Muscle layer of colon (tissue), 2 donors: ENCODE results near the gene ACER3.
"Not testable (repeated sequence)": the region's sequence is repeated elsewhere in the genome, so short reads cannot be mapped to it uniquely, and the experiment has no call there.

Experiments used
- H3K27ac ChIP-seq: one replicate; pipeline ENCODE4 v1.7.0; 2013; ENCODE audit warnings: low read depth, mild to moderate bottlenecking, low read length, moderate library complexity
- H3K27me3 ChIP-seq, 2 donors: one replicate each; pipeline ENCODE4 v1.7.0; 2013; ENCODE audit warnings: low read length in 2 of 2, mild to moderate bottlenecking in 2 of 2; ENCODE audit not compliant: insufficient read depth in 2 of 2, control insufficient read depth in 1 of 2
- H3K36me3 ChIP-seq: one replicate; pipeline ENCODE4 v1.7.0; 2013; ENCODE audit warnings: mild to moderate bottlenecking, low read length; ENCODE audit not compliant: insufficient read depth
- H3K4me1 ChIP-seq: one replicate; pipeline ENCODE4 v1.7.0; 2013; ENCODE audit warnings: mild to moderate bottlenecking, low read length; ENCODE audit not compliant: insufficient read depth
- H3K4me3 ChIP-seq, 2 donors: one replicate each; pipeline ENCODE4 v1.7.0; 2013; ENCODE audit warnings: low read length in 2 of 2, low read depth in 1 of 2, mild to moderate bottlenecking in 1 of 2, moderate library complexity in 1 of 2
- H3K9ac ChIP-seq: one replicate; pipeline ENCODE4 v1.7.0; 2013; ENCODE audit warnings: low read length
- H3K9me3 ChIP-seq: one replicate; pipeline ENCODE4 v1.7.0; 2013; ENCODE audit warnings: mild to moderate bottlenecking, low read length
- donor health status: abdominal sarcoma.
- donor health status: Adenocarcinoma of cecum.

ACER3 gene

DNA sequence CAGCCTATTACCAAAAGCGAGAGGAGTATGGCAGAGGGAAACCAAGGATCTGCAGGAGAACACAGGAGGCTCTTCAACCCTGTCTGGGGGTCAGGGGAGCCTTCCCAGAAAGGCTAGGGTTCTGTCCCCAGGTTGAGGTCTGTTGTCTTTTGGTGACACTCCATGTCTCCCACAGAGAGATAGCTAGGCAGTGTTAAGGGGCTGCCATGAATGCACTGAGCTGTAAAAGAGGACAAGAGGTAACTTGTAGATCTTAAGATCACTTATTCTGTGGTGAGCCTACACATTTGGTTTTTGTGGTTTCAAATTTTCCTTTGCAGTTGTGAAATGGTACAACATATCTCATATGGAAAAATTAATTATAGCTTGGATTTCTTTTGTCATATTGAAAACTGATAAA is 6.0 kb upstream of the ACER3 start:
- Histone ChIP-seq H3K4me1 (peaks cover 6% of the 10 kb centered on the region), H3K4me3 (no peak overlapping the region), H3K9me3 (no peaks in the 10 kb centered on the region), H3K27me3 (no peaks in the 10 kb centered on the region), H3K36me3 (no peaks in the 10 kb centered on the region), H3K9ac (no peak overlapping the region), H3K27ac (no peak overlapping the region)

DNA sequence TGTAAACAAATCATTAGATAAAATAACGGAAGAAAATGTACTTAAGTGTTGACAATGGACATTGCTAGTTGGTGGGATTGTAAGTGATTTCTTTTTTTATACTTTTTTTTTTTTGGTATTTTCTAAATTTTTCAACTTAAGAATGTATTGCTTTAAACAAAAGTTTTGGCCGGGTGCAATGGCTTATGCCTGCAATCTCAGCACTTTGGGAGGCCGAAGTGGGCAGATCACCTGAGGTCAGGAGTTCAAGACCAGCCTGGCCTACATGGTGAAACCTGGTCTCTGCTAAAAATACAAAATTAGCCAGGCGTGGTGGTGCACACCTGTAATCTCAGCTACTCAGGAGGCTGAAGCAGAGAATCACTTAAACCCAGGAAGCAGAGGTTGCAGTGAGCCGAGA is 5.0 kb upstream of the ACER3 start:
- not testable (repeated sequence) for H3K9me3 ChIP-seq, H3K4me1 ChIP-seq, H3K4me3 ChIP-seq, H3K27me3 ChIP-seq, H3K9ac ChIP-seq, H3K27ac ChIP-seq, H3K36me3 ChIP-seq

DNA sequence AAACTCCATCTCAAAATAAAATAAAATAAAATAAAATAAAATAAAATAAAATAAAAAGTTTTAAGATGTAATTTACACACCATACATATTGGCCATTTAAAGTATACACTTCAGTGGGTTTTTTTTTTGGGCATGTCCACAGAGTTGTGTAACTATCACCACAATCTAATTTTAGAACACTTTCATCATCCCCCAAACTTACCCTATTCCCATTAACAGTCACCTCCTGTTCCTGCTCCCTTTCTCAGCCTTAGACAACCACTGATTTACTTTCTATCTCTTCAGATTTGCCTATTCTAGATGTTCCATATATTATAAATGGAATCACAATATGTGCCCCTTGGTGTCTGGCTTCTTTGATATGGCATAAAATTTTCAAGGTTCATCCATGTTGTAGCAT is 4.6 kb upstream of the ACER3 start:
- Histone ChIP-seq H3K27me3 (no peaks in the 10 kb centered on the region), H3K9ac (no peak overlapping the region), H3K9me3 (no peaks in the 10 kb centered on the region), H3K36me3 (no peaks in the 10 kb centered on the region), H3K4me1 (peaks cover 4% of the 10 kb centered on the region), H3K27ac (no peak overlapping the region), H3K4me3 (no peak overlapping the region)

DNA sequence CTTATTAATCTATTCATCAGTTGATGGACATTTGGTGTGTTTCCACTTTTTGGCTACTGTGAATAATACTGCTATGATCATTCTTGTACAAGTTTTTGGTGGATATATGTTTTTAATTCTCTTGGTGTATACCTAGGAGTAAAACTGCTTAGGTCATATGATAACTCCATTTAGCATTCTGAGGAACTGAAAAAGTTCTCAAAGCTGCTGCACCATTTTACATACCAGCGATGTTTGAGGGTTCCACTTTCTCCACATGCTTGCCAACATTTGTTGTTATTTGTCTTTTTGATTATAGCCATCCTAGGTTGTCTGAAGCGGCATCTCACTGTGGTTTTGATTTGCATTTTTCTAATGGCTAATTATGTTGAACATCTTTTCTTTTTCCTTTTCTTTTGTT is 4.1 kb upstream of the ACER3 start:
- H3K4me3 ChIP-seq = no peak overlapping the region
- H3K4me1 ChIP-seq = peaks cover 8% of the 10 kb centered on the region
- no peaks in the 10 kb centered on the region for H3K9me3 ChIP-seq
- no peak overlapping the region for H3K9ac ChIP-seq
- no peaks in the 10 kb centered on the region for H3K36me3 ChIP-seq
- H3K27me3 ChIP-seq = no peaks in the 10 kb centered on the region
- H3K27ac ChIP-seq = no peak overlapping the region

DNA sequence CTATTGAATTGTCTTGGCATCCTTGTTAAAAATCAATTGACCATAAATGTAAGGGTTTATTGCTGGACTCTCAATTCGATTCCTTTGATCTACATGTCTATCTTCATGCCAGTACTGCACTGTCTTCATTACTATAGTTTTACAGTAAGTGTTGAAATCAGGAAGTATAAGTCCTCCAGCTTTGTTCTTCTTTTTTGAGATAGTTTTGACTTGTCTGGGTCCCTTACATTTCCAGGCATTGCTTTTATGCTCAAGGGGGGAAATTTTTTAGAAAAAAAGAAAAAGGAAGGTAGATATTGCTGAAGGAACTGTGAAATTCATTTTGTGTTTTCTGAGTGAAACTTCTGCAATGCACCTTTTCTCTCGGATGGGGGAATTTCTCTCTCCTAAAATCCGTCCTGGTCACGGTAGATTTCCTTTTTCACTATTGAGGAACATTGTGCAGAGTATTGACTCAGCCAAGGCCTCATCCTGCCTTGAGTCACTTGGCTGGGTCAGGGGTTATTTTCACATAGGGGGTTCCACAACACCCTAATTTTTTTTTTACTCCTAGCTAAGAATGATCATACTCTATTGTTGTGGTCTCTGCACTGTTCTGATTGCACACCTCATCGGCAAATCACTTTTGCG is 2.8 kb upstream of the ACER3 start:
- Histone ChIP-seq H3K4me3 (no peak overlapping the region), H3K9me3 (no peaks in the 10 kb centered on the region), H3K27ac (no peak overlapping the region), H3K9ac (no peak overlapping the region), H3K4me1 (peaks cover 14% of the 10 kb centered on the region), H3K36me3 (no peaks in the 10 kb centered on the region), H3K27me3 (no peaks in the 10 kb centered on the region)

DNA sequence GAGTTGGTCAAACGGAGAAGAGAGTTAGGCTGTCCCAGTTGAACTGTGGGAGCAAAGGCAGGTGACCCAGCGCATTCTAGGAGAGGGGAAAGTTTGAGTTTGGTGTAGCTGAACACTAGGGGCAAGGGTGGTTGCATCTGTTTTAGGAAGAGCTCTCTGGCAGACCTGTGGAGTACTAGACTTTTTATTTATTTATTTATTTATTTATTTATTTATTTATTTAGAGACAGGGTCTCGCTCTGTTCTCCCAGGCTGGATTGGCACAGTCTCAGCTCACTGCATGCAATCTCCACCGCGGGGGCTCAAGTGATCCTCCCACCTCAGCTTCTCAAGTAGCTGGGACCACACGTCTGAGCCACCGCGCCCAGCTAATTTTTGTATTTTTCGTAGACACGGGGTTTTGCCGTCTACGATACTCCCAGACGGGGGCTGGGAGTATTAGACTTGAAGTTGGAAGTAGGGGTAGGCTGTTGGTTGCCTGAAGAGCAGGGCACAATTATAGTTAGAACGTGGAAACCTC is 950 bp upstream of the ACER3 start:
- H3K27me3 ChIP-seq = no peaks in the 10 kb centered on the region
- H3K9me3 ChIP-seq = no peaks in the 10 kb centered on the region
- no peak overlapping the region for H3K9ac ChIP-seq
- no peaks in the 10 kb centered on the region for H3K36me3 ChIP-seq
- peaks cover 14% of the 10 kb centered on the region for H3K4me1 ChIP-seq
- H3K27ac ChIP-seq = no peak overlapping the region
- no peak overlapping the region for H3K4me3 ChIP-seq

DNA sequence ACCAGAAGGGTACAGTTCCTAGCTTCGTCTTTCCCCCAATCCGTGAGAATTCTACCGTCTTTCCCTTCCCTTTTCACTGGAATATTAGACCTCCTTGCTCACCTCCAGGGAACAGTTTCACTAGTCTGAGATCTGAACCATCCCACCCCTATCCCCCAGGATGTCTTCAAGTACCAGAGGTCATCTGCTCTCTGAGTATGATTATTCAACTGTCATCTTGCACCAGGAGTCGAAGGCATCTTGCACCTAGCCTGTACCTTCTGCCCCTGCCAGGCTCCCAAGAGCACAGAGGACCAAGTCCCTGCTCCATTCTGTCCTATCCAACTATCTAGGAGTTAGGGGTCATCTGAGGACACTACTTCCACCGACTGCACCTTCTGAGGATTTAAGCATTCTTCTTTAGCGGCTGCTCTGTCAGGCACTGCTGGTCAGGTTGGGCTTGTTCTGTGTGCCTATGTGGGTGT is 804 bp downstream of the ACER3 start:
- H3K9ac ChIP-seq = peak overlapping the region; percentile 23
- H3K36me3 ChIP-seq = no peaks in the 10 kb centered on the region
- no peaks in the 10 kb centered on the region for H3K9me3 ChIP-seq
- no peak overlapping the region for H3K27ac ChIP-seq
- peaks cover 14% of the 10 kb centered on the region for H3K4me1 ChIP-seq
- H3K4me3 ChIP-seq = peak overlapping the region; percentile 77 to 97
- H3K27me3 ChIP-seq = no peaks in the 10 kb centered on the region

DNA sequence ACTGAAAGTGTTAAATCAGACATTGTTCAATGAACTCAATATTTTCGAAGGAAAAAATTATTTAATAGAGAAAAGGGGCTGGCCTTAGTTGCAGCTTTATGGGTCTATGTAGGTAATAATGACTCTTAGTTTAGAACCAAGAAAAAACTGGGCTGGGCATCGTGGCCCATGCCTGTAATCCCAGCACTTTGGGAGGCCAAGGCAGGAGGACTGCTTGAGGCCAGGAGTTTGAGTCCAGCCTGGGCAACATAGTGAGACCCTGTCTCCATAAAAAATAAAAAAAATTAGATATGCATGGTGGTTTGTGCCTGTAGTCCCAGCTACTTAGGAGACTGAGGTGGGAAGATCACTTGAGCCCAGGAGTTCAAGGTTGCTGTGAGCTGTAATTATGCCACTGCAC is 2.1 kb downstream of the ACER3 start:
- not testable (repeated sequence) for H3K9me3 ChIP-seq

DNA sequence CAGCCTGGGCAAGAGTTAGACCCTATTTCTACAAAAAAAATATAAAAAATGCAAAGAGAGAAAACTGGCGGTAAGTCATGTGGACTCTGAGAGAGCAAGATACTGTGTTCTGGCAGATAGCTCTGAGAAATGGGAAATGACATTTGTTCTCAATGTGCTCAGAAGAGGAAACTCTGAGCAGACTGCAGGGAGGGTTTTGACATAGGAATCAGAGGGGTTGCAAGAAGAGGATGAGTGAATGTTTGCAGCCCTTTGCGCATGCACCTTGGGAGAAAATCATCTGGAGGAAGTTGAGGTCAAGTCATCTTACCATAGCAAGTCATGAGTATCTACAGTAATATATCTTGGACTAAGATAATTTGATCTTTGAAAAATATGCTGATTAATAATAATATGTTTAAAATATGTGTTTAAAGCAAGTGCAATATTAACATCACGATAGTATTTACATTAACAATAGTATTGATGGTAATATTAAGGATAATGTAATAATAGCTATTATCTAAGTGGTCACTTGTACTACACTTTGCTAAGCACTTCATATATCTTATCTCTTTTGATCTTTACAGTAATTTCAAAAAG is 2.6 kb downstream of the ACER3 start:
- peaks cover 14% of the 10 kb centered on the region for H3K4me1 ChIP-seq
- H3K4me3 ChIP-seq = no peak overlapping the region
- no peak overlapping the region for H3K27ac ChIP-seq
- H3K9ac ChIP-seq = no peak overlapping the region
- H3K9me3 ChIP-seq = no peaks in the 10 kb centered on the region
- no peaks in the 10 kb centered on the region for H3K36me3 ChIP-seq
- no peaks in the 10 kb centered on the region for H3K27me3 ChIP-seq

More for the DNA sequence above, 2.1 kb downstream of the ACER3 start:
- peaks cover 14% of the 10 kb centered on the region for H3K4me1 ChIP-seq
- not testable (repeated sequence) for H3K4me3 ChIP-seq, H3K36me3 ChIP-seq, H3K27me3 ChIP-seq, H3K27ac ChIP-seq, H3K9ac ChIP-seq

DNA sequence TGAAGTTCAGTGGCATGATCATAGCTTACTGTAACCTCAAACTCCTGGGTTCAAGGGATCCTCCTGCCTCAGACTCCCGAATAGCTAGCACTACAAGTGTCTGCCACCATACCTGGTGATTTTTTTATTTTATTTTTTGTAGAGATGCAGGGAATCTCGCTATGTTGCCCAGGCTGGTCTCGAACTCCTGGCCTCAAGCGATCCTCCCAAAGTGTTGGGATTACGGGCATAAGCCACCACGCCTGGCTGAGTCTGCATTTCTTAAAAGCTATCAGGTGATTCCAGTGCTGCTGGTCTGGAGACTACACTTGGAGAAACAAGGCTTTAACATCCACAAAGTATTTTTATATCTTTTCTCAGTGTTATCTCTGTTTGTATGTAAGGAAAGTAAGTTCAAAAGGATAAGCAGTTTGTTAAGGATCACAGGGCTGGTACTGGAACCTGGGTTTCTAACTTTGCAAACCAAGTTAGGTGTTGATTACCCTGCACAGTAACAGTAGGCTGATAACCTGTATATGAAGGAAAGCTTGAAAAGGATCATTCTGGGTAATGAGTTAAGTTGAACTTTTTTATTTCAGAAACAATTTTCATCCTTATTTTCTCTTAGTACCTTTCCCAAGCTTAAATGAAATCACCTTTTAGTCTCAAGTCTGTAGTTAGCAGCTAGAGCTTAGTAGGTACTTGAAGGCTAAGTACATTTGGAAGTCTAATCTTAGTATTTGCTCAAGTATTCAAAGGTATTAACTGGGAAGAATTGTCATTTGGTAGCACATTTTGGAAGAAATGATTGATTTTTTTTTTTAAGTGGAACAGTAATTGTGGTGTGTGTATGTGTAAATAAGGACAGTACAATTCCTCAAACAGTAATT is 12.5 kb downstream of the ACER3 start:
- H3K4me1 ChIP-seq = no peaks in the 10 kb centered on the region
- no peaks in the 10 kb centered on the region for H3K9me3 ChIP-seq
- no peaks in the 10 kb centered on the region for H3K36me3 ChIP-seq
- no peak overlapping the region for H3K9ac ChIP-seq
- H3K27me3 ChIP-seq = no peaks in the 10 kb centered on the region
- no peak overlapping the region for H3K4me3 ChIP-seq
- H3K27ac ChIP-seq = no peak overlapping the region

DNA sequence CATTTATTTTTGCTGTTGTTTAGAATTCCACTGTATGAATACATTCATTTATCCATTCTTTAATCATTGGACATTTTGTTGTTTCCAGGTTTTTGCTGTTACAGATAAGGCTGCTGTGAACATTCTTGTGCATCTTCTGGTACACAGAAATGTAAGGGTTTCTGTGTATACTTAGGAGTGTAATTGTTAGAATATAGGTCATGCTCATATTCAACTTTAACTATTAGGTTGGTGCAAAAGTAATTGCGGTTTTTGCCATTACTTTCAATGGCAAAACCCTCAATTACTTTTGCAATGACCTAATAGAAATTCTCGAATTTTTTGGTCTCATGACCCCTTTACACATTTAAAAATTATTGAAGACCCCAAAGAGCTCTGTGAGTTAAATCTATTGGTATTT is 17.3 kb downstream of the ACER3 start:
- Histone ChIP-seq H3K27ac (no peak overlapping the region), H3K9ac (no peak overlapping the region), H3K36me3 (no peaks in the 10 kb centered on the region), H3K9me3 (no peaks in the 10 kb centered on the region), H3K4me3 (no peak overlapping the region), H3K27me3 (no peaks in the 10 kb centered on the region), H3K4me1 (no peaks in the 10 kb centered on the region)
